ENCODE results near the gene HMCN2.

- TF ChIP-seq POLR2A (IDR thresholded peaks at IDR 0.05): no peak
- no peak for TF ChIP-seq CTCF (IDR thresholded peaks at IDR 0.05)
These were observed 160.3 kb downstream of the HMCN2 start for GRCh38 chr9:130425741-130426466.

Measured in ovary (tissue), 3 donors.